ENCODE measurements around the gene SWSAP1. TPM values are rescaled to one million over a fixed set of nuclear protein-coding genes. Genes with fewer than 3 reads are reported as not detected.

SWSAP1 gene
- total and polyA plus RNA-seq, 9 of the 15 experiments (the other 6 are each of a cell fraction or from before 2014, with no cell fraction given), result 0.18 to 2.8 (median 1.7) TPM

DNA sequence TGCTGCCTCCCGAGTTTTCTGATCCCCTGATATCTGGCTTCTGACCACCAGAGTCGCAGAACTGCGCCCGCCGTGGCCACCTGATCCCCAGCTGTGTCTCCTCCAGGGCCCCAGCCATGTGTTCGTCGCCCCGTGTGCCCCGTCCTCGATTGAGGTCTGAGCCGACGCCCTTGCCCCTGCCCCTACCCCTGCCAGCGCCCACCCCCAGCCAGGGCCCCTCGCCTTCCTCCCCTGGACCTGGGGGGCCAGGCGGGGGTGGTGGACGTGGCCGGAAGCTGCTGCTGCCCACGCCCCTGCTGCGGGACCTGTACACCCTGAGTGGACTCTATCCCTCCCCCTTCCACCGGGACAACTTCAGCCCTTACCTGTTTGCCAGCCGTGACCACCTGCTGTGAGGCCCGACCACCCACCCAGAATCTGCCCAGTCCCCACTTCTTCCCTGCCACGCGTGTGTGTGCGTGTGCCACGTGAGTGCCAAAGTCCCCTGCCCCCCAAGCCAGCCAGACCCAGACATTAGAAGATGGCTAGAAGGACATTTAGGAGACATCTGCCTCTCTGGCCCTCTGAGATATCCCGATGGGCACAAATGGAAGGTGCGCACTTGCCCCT is 10.1 kb upstream of the SWSAP1 start:
- ChIA-PET CTCF (ENCODE audit: low intra/inter-chr PET ratio) (no interaction called here), POLR2A (interaction anchor here (1.4 to 4.4 kb wide), 2 partner anchors 10 to 18 kb away, joined by 3 to 36 read pairs; partner anchors contain the start of genes CCDC159, SWSAP1 and TMEM205)
- BruUV-seq (replicated peaks), result no TSS peak
- Histone ChIP-seq H3K4me2 (ENCODE audit: insufficient read depth, low read length) (no peak overlapping the region), H3K4me3 (no peak overlapping the region), H3K27me3 (ENCODE audit: control insufficient read depth in 2 of 2, insufficient read depth in 2 of 2, low read length in 2 of 2) (no peaks in the 10 kb centered on the region), H3K9me3 (replicated peaks; ENCODE audit: control insufficient read depth, insufficient read depth, low read depth, low read length) (no peaks in the 10 kb centered on the region), H3K27ac (ENCODE audit: extremely low read depth, low read depth, low read length) (no peak overlapping the region), H3K79me2 (ENCODE audit: control insufficient read depth, insufficient read depth, low read length) (no peaks in the 10 kb centered on the region), H2AFZ (ENCODE audit: low read depth, low read length) (no peak overlapping the region), H4K20me1 (replicated peaks; ENCODE audit: control insufficient read depth, insufficient read depth, low read length) (no peaks in the 10 kb centered on the region; the same call in 1 of the 2 replicates), H3K4me1 (replicated peaks in 1 of 2; ENCODE audit: control insufficient read depth in 2 of 2, insufficient read depth in 2 of 2, low read length in 2 of 2) (peaks cover 10 to 31% of the 10 kb centered on the region in 2 experiments; a peak in 4 of 5 replicates), H3K9me1 (ENCODE audit: control insufficient read depth, insufficient read depth, low read length) (peaks cover 4% of the 10 kb centered on the region), H3K9ac (ENCODE audit: insufficient read depth in 1 of 2, low read depth in 2 of 2, low read length in 2 of 2) (no peak overlapping the region), H3K36me3 (ENCODE audit: control insufficient read depth, insufficient read depth, low read length) (peaks cover 6% of the 10 kb centered on the region; the same call in 1 of the 3 replicates)
- TF ChIP-seq RHOXF2B (CRISPR knock-in tag; conservative IDR thresholded peaks at IDR 0.05) (no peak), TRIM28 (IDR thresholded peaks at IDR 0.05) (no peak), ATF1 (CRISPR knock-in tag; IDR thresholded peaks at IDR 0.05) (no peak), ATF1 (tag; IDR thresholded peaks at IDR 0.05) (no peak), NCOA4 (IDR thresholded peaks at IDR 0.05; ENCODE audit: partially characterized antibody) (no peak), ZNF445 (CRISPR knock-in tag; IDR thresholded peaks at IDR 0.05; ENCODE audit: low read depth) (no peak), POLR2B (IDR thresholded peaks at IDR 0.05; ENCODE audit: low read depth, partially characterized antibody) (no peak), ZNF589 (CRISPR knock-in tag; IDR thresholded peaks at IDR 0.05; ENCODE audit: low read depth) (no peak), XRCC4 (IDR thresholded peaks at IDR 0.05; ENCODE audit: extremely low read depth, insufficient read depth, insufficient read length) (no peak), L3MBTL2 (IDR thresholded peaks at IDR 0.05) (no peak), TAL1 (IDR thresholded peaks at IDR 0.05) (no peak), KDM4B (IDR thresholded peaks at IDR 0.05; ENCODE audit: borderline replicate concordance in 2 of 2, low read depth in 1 of 2) (no peak), GTF2A2 (tag; IDR thresholded peaks at IDR 0.05) (no peak), TAF15 (IDR thresholded peaks at IDR 0.05; ENCODE audit: low read depth, low read length) (no peak), ZFP36 (IDR thresholded peaks at IDR 0.05; ENCODE audit: low read depth, low read length, partially characterized antibody) (no peak)
- TF ChIP-seq, protein P1, sequence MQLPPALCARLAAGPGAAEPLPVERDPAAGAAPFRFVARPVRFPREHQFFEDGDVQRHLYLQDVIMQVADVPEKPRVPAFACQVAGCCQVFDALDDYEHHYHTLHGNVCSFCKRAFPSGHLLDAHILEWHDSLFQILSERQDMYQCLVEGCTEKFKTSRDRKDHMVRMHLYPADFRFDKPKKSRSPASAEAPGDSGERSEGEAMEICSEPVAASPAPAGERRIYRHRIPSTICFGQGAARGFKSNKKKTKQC (CRISPR knock-in tag; IDR thresholded peaks at IDR 0.05), result no peak
- TF ChIP-seq, protein P2, sequence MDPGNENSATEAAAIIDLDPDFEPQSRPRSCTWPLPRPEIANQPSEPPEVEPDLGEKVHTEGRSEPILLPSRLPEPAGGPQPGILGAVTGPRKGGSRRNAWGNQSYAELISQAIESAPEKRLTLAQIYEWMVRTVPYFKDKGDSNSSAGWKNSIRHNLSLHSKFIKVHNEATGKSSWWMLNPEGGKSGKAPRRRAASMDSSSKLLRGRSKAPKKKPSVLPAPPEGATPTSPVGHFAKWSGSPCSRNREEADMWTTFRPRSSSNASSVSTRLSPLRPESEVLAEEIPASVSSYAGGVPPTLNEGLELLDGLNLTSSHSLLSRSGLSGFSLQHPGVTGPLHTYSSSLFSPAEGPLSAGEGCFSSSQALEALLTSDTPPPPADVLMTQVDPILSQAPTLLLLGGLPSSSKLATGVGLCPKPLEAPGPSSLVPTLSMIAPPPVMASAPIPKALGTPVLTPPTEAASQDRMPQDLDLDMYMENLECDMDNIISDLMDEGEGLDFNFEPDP (CRISPR knock-in tag; IDR thresholded peaks at IDR 0.05), result no peak
- TF ChIP-seq, protein P3, sequence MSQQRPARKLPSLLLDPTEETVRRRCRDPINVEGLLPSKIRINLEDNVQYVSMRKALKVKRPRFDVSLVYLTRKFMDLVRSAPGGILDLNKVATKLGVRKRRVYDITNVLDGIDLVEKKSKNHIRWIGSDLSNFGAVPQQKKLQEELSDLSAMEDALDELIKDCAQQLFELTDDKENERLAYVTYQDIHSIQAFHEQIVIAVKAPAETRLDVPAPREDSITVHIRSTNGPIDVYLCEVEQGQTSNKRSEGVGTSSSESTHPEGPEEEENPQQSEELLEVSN (IDR thresholded peaks at IDR 0.05; ENCODE audit: borderline replicate concordance in 1 of 2, extremely low read depth in 1 of 2, insufficient read depth in 1 of 2, insufficient read length in 1 of 2, low read depth in 1 of 2, low read length in 1 of 2, poor library complexity in 1 of 2, severe bottlenecking in 1 of 2), result no peak
- TF ChIP-seq, protein P4, sequence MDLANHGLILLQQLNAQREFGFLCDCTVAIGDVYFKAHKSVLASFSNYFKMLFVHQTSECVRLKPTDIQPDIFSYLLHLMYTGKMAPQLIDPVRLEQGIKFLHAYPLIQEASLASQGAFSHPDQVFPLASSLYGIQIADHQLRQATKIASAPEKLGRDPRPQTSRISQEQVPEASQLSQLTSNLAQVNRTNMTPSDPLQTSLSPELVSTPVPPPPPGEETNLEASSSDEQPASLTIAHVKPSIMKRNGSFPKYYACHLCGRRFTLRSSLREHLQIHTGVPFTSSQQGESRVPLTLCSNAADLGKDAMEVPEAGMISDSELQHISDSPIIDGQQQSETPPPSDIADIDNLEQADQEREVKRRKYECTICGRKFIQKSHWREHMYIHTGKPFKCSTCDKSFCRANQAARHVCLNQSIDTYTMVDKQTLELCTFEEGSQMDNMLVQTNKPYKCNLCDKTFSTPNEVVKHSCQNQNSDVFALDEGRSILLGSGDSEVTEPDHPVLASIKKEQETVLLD (IDR thresholded peaks at IDR 0.05), result no peak
- FAIRE-seq, result no peak
- in situ Hi-C loops (cut with MboI), result no loop called here
- WGBS (ENCODE audit: insufficient coverage, low coverage, missing lambda C conversion rate), result 73% methylated on average over 12 of the region's 28 CpGs
- peak in 1 of 4 experiments; percentile 3 for DNase-seq (ENCODE audit: extremely low read depth in 1 of 4, low spot score in 3 of 4)
- intact Hi-C loops (cut with micrococcal nuclease), result no loop called here
- ATAC-seq, result no peak
